CD8-positive, alpha-beta memory T cell (primary cell): ENCODE measurements around the gene CNGB1. TPM values are rescaled to one million over a fixed set of nuclear protein-coding genes. Genes with fewer than 3 reads are reported as not detected.
"Not testable (repeated sequence)": the region's sequence is repeated elsewhere in the genome, so short reads cannot be mapped to it uniquely, and the experiment has no call there.

Source experiments
- CTCF ChIA-PET: fragments of 350-600 bp; sonication (Branson Sonifier 250); formaldehyde crosslinking; loops from one replicate; lab custom pipeline; 2021; ENCODE audit warnings: antibody characterized with exemption; lab: Charles Lee
- POLR2A ChIA-PET: fragments of 350-600 bp; sonication (Branson Sonifier 250); formaldehyde crosslinking; loops from one replicate; lab custom pipeline; 2021; ENCODE audit warnings: antibody characterized with exemption; lab: Charles Lee
- DNase-seq, 5 donors: peaks; one replicate each; pipeline versions ENCODE4 v3.0.0 to v3.0.0-alpha.2; 2020 to 2022; ENCODE audit warnings: mixed read lengths in 1 of 5
- H3K27ac ChIP-seq: one replicate; pipeline ENCODE4 v1.7.0; 2013; ENCODE audit warnings: low read depth, mild to moderate bottlenecking, low read length, moderate library complexity
- H3K27me3 ChIP-seq: 2 replicates; pipeline ENCODE4 v1.7.0; 2013; ENCODE audit warnings: low read length, mild to moderate bottlenecking; ENCODE audit not compliant: insufficient read depth, poor library complexity, severe bottlenecking
- H3K36me3 ChIP-seq: 2 replicates; pipeline ENCODE4 v1.7.0; 2013; ENCODE audit warnings: mild to moderate bottlenecking, low read length, moderate library complexity; ENCODE audit not compliant: insufficient read depth
- H3K4me1 ChIP-seq: 2 replicates; pipeline ENCODE4 v1.7.0; 2013; ENCODE audit warnings: mild to moderate bottlenecking, low read length, moderate library complexity; ENCODE audit not compliant: insufficient read depth
- H3K4me3 ChIP-seq: 2 replicates; pipeline ENCODE4 v1.7.0; 2013; ENCODE audit warnings: mild to moderate bottlenecking, low read length
- H3K9me3 ChIP-seq: 2 replicates; pipeline ENCODE4 v1.7.0; 2013; ENCODE audit warnings: mild to moderate bottlenecking, low read length
- H3K27ac Mint-ChIP-seq, 8 donors: one replicate each; pipeline ENCODE4 v1.8.0; 2020 to 2021; ENCODE audit warnings: mixed read lengths in 8 of 8, mild to moderate bottlenecking in 6 of 8, inconsistent platforms in 3 of 8, moderate library complexity in 3 of 8
- H3K27me3 Mint-ChIP-seq, 2 donors: one replicate each; pipeline ENCODE4 v1.8.0; 2020 to 2021; ENCODE audit warnings: mixed read lengths in 2 of 2, mild to moderate bottlenecking in 1 of 2, moderate library complexity in 1 of 2
- H3K36me3 Mint-ChIP-seq, 3 donors: one replicate each; pipeline ENCODE4 v1.8.0; 2020 to 2021; ENCODE audit warnings: mixed read lengths in 3 of 3, inconsistent platforms in 1 of 3, mild to moderate bottlenecking in 1 of 3
- H3K4me1 Mint-ChIP-seq, 3 donors: one replicate each; pipeline ENCODE4 v1.8.0; 2020 to 2021; ENCODE audit warnings: mixed read lengths in 3 of 3, inconsistent platforms in 1 of 3, mild to moderate bottlenecking in 1 of 3
- H3K4me3 Mint-ChIP-seq, 7 donors: one replicate each; pipeline ENCODE4 v1.8.0; 2020 to 2021; ENCODE audit warnings: mixed read lengths in 7 of 7, mild to moderate bottlenecking in 6 of 7, moderate library complexity in 4 of 7, inconsistent platforms in 2 of 7
- H3K9me3 Mint-ChIP-seq, 5 donors: one replicate each; pipeline ENCODE4 v1.8.0; 2020 to 2022; ENCODE audit warnings: mixed read lengths in 5 of 5, mild to moderate bottlenecking in 3 of 5, moderate library complexity in 2 of 5, inconsistent platforms in 1 of 5
- polyA plus RNA-seq: library from polyadenylated mRNA; unstranded; fragments of 300-500 nt; fragmentation: Illumina TruSeq; gene quantifications from one replicate; pipeline ENCODE4 v1.2.3, GENCODE V29; 2021
- total RNA-seq, 2 experiments: library from RNA; stranded (reverse); gene quantifications; one replicate each; pipeline ENCODE4 v1.2.3, GENCODE V29; 2021

Gene CNGB1
- total and polyA plus RNA-seq, 3 experiments from 2014 or later = not detected

DNA sequence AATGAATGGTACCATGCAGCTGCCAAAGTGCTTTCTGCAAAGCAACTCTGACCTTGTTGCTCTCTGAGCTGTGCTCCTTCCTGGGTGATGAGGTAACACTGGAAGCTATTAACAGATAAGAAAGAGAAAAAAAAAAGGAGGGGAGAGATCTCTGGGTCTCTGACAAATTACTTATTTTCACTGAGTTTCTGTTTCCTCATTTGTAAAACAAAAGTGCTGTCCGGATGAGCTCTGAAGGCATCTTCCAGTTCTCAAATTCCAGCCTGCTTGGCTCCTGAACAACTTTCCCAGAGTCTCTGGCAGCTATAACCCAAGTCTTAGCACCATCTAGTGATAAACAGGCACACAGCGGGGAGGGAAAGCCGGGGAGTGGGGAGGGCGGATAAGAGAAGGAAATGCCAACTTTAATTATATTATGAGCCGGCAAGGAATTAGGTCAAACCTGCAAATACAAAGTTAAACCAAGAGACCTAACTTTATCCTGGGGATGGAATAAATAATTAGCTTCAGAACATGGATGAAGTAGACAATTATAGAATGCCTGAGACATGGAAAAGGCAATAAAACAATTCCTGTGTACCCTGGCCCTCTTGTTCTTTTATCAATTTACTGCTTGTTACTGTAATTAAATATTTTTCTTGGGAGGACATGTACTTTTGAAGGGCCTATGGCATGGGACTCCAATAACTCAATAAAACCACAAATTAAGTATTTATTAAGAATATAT, 107.3 kb downstream of the CNGB1 start:
- Mint-ChIP-seq H3K36me3 (no peaks in the 10 kb centered on the region), H3K27me3 (peaks cover 17 to 41% of the 10 kb centered on the region in 2 donors), H3K4me3 (no peak overlapping the region), H3K9me3 (no peaks in the 10 kb centered on the region), H3K4me1 (no peaks in the 10 kb centered on the region), H3K27ac (no peak overlapping the region)
- no peak for DNase-seq
- POLR2A ChIA-PET = no interaction called here
- H3K4me3 ChIP-seq = no peak overlapping the region
- no peaks in the 10 kb centered on the region for H3K4me1 ChIP-seq
- H3K27ac ChIP-seq = no peak overlapping the region
- no peaks in the 10 kb centered on the region for H3K36me3 ChIP-seq
- H3K9me3 ChIP-seq = no peaks in the 10 kb centered on the region
- CTCF ChIA-PET = interaction anchor here (0.7 to 3.2 kb wide), 10 partner anchors 10 to 214 kb away, joined by 3 to 13 read pairs (median 3); no protein-coding TSS in a partner anchor
- H3K27me3 ChIP-seq = no peaks in the 10 kb centered on the region

DNA sequence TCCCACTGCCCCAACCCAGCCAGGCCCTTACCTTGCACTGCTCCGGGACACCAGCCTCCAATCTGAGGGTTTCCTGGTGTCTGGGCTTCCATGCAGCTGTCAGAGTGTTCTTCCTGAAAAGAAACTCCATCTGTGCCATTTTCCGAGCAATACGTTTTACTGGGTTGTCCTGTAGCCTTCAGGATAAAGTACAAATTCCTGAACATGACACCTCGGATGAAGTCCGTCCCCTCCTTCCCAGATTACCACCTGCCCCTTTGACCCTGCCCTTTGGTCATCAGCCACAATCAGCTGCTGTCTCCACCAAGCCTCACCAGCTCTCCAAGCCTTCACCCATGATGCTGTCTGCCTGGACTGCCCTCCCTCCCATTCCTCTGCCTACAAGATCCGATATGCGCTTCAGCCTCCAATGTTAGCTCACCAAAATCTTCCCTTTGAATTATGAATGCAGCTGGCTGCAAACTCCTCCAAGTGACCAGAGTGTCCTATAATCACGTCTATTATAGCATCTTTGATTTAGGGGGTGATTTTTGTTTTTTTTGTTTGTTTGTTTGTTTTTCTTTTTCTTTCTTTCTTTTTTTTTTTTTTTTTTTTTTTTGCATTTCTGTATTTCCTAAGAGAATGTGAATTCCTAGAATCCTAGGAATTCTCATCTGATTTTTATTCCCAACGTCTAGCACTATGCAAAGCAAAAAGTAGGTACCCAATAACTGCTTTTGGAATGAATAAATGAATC, 108.1 kb downstream of the CNGB1 start:
- H3K27me3 ChIP-seq = no peaks in the 10 kb centered on the region
- H3K27ac Mint-ChIP-seq = peak overlapping the region in 1 of 8 donors; percentile 43
- no peaks in the 10 kb centered on the region for H3K4me1 ChIP-seq
- peaks cover 17 to 48% of the 10 kb centered on the region in 2 donors for H3K27me3 Mint-ChIP-seq
- H3K9me3 ChIP-seq = no peaks in the 10 kb centered on the region
- ChIA-PET CTCF (interaction anchor here (0.7 to 3.2 kb wide), 11 partner anchors 9 to 214 kb away, joined by 3 to 13 read pairs (median 3); no protein-coding TSS in a partner anchor), POLR2A (no interaction called here)
- H3K36me3 Mint-ChIP-seq = no peaks in the 10 kb centered on the region
- no peak overlapping the region for H3K27ac ChIP-seq
- no peaks in the 10 kb centered on the region for H3K4me1 Mint-ChIP-seq
- no peak for DNase-seq
- H3K4me3 Mint-ChIP-seq = no peak overlapping the region
- no peak overlapping the region for H3K4me3 ChIP-seq
- no peaks in the 10 kb centered on the region for H3K36me3 ChIP-seq
- H3K9me3 Mint-ChIP-seq = no peaks in the 10 kb centered on the region

DNA sequence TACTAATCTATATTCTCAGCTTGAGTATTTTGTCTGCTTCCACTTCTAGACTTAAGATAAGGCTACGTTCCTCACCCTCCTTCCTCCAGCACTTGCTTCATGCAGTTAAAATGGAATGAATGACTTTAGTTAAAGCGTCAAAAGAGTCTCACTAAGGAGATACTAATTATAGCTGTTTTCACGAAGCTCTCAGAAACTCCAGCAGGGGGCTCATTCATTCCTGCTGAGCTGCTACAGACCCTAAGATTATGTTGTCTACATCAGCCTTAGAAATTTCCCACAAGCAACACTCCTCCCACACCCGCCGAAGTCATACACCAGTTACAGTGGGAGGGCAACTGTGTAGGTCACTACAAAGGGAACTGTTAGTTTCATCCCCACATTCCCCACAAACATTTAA, 111.6 kb downstream of the CNGB1 start:
- no peak overlapping the region for H3K27ac Mint-ChIP-seq
- peaks cover 13 to 47% of the 10 kb centered on the region in 2 donors for H3K27me3 Mint-ChIP-seq
- CTCF ChIA-PET = interaction anchor here (0.8 kb wide), 1 partner anchor 49 kb away, joined by 3 read pairs; no protein-coding TSS in a partner anchor
- Histone ChIP-seq H3K27ac (no peak overlapping the region), H3K36me3 (no peaks in the 10 kb centered on the region), H3K4me1 (no peaks in the 10 kb centered on the region), H3K9me3 (no peaks in the 10 kb centered on the region), H3K27me3 (no peaks in the 10 kb centered on the region), H3K4me3 (no peak overlapping the region)
- POLR2A ChIA-PET = no interaction called here
- DNase-seq = no peak
- H3K4me1 Mint-ChIP-seq = no peaks in the 10 kb centered on the region
- H3K36me3 Mint-ChIP-seq = peaks cover 0 to 3% (median 0%) of the 10 kb centered on the region in 3 donors
- no peak overlapping the region for H3K4me3 Mint-ChIP-seq
- H3K9me3 Mint-ChIP-seq = no peaks in the 10 kb centered on the region

DNA sequence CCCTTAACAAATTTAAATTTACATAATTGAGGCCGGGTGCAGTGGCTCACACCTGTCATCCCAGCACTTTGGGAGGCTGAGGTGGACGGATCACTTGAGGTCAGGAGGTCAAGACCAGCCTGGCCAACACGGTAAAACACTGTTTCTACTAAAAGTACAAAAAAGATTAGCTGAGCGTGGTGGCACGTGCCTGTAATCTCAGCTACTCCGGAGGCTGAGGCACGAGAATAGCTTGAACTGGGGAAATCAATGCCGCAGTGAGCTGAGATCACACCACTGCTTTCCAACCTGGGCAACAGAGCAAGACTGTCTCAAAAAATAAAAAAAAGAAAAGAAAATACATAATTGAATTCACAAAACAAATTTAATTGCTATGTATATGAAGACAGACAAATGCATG, 112.3 kb downstream of the CNGB1 start:
- no peak for DNase-seq
- Mint-ChIP-seq H3K4me3 (no peak overlapping the region), H3K27me3 (peaks cover 12 to 44% of the 10 kb centered on the region in 2 donors), H3K4me1 (no peaks in the 10 kb centered on the region), H3K36me3 (peaks cover 0 to 3% (median 0%) of the 10 kb centered on the region in 3 donors), H3K9me3 (no peaks in the 10 kb centered on the region), H3K27ac (peak overlapping the region in 1 of 8 donors; percentile 32)
- ChIA-PET POLR2A (interaction anchor here (0.6 kb wide), 1 partner anchor 54 kb away, joined by 4 read pairs; no protein-coding TSS in a partner anchor), CTCF (interaction anchor here (1.0 kb wide), 1 partner anchor 20 kb away, joined by 3 read pairs; no protein-coding TSS in a partner anchor)
- H3K4me1 ChIP-seq = no peaks in the 10 kb centered on the region
- no peaks in the 10 kb centered on the region for H3K9me3 ChIP-seq
- H3K27ac ChIP-seq = no peak overlapping the region
- no peaks in the 10 kb centered on the region for H3K27me3 ChIP-seq
- H3K4me3 ChIP-seq = no peak overlapping the region
- H3K36me3 ChIP-seq = no peaks in the 10 kb centered on the region

DNA sequence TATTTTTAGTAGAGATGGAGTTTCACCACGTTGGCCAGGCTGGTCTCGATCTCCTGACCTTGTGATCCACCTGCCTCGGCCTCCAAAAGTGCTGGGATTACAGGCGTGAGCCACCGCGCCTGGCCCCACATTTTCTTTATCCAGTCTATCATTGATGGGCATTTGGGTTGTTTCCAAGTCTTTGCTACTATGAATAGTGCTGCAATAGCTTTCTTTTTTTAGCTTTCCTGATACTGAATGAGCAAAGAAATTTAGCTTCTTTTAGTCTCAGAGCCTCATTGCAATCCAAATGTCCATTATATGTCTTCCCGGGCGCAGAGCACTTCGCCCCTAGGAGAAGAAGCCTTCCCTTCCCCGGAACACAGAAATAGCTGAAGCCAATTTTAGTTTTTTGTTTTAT, 112.9 kb downstream of the CNGB1 start:
- H3K36me3 Mint-ChIP-seq = not testable (repeated sequence)
- CTCF ChIA-PET = interaction anchor here (1.0 kb wide), 1 partner anchor 20 kb away, joined by 3 read pairs; no protein-coding TSS in a partner anchor

DNA sequence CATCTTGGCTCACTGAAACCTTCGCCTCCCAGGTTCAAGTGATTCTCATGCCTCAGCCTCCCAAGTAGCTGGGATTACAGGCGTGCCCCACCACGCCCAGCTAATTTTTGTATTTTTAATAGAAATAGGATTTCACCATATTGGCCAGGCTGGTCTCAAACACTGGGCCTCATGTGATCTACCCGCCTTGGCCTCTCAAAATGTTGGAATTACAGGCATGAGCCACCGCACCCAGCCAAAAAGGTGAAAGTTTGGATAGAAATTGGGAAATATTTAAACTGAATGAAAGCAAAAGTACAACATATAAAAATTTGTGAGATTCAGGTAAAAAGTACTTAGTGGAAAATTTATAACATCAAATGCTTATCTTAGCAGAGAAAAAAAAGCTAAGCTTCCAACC, 115.7 kb downstream of the CNGB1 start:
- H3K9me3 ChIP-seq = no peaks in the 10 kb centered on the region
- H3K27ac ChIP-seq = no peak overlapping the region
- H3K36me3 ChIP-seq = no peaks in the 10 kb centered on the region
- Mint-ChIP-seq H3K27ac (no peak overlapping the region), H3K36me3 (peaks cover 0 to 3% (median 0%) of the 10 kb centered on the region in 3 donors), H3K4me3 (no peak overlapping the region), H3K27me3 (peaks cover 6 to 30% of the 10 kb centered on the region in 2 donors), H3K9me3 (no peaks in the 10 kb centered on the region), H3K4me1 (no peaks in the 10 kb centered on the region)
- POLR2A ChIA-PET = interaction anchor here (0.7 kb wide), 1 partner anchor 316 kb away, joined by 3 read pairs; no protein-coding TSS in a partner anchor
- no peak overlapping the region for H3K4me3 ChIP-seq
- CTCF ChIA-PET = interaction anchor here (0.7 kb wide), 1 partner anchor 156 kb away, joined by 3 read pairs; no protein-coding TSS in a partner anchor
- H3K4me1 ChIP-seq = no peaks in the 10 kb centered on the region
- DNase-seq = no peak
- H3K27me3 ChIP-seq = no peaks in the 10 kb centered on the region

More for the DNA sequence above, 112.9 kb downstream of the CNGB1 start:
- H3K4me1 Mint-ChIP-seq, H3K36me3 ChIP-seq, H3K4me1 ChIP-seq, H3K9me3 ChIP-seq, H3K4me3 Mint-ChIP-seq, H3K9me3 Mint-ChIP-seq, H3K4me3 ChIP-seq, DNase-seq, H3K27ac Mint-ChIP-seq, H3K27me3 ChIP-seq, H3K27ac ChIP-seq: not testable (repeated sequence)
- POLR2A ChIA-PET = interaction anchor here (0.6 kb wide), 2 partner anchors 54 to 188 kb away, joined by 3 to 4 read pairs; no protein-coding TSS in a partner anchor
- peaks cover 8 to 39% of the 10 kb centered on the region in 2 donors for H3K27me3 Mint-ChIP-seq

DNA sequence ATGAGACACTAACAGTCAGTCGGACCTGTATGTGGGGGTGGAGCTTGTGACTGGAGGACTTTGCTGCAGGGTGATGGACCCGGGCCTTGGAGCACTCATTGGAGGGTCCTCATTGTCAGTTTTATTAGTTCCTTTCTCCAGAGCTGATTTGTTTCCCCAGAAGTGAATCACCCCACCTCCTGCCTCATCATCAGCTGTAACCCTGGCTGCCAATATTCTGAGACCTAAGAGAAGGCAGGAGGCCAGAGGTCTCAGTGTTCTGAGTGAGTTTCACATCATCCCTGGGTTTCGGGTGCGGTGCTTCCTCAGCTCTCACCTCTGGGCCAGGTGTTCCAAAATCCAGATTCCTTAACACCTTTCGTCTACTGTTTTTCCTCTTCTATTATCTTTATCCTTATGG, 118.7 kb downstream of the CNGB1 start:
- no peaks in the 10 kb centered on the region for H3K9me3 ChIP-seq
- ChIA-PET CTCF (no interaction called here), POLR2A (no interaction called here)
- H3K36me3 ChIP-seq = no peaks in the 10 kb centered on the region
- no peak overlapping the region for H3K27ac ChIP-seq
- no peaks in the 10 kb centered on the region for H3K4me1 ChIP-seq
- no peak for DNase-seq
- no peak overlapping the region for H3K4me3 ChIP-seq
- H3K4me1 Mint-ChIP-seq = no peaks in the 10 kb centered on the region
- H3K9me3 Mint-ChIP-seq = no peaks in the 10 kb centered on the region
- peaks cover 0 to 3% (median 0%) of the 10 kb centered on the region in 3 donors for H3K36me3 Mint-ChIP-seq
- no peak overlapping the region for H3K4me3 Mint-ChIP-seq
- no peaks in the 10 kb centered on the region for H3K27me3 ChIP-seq
- no peak overlapping the region for H3K27ac Mint-ChIP-seq
- H3K27me3 Mint-ChIP-seq = peaks cover 1 to 13% of the 10 kb centered on the region in 2 donors

DNA sequence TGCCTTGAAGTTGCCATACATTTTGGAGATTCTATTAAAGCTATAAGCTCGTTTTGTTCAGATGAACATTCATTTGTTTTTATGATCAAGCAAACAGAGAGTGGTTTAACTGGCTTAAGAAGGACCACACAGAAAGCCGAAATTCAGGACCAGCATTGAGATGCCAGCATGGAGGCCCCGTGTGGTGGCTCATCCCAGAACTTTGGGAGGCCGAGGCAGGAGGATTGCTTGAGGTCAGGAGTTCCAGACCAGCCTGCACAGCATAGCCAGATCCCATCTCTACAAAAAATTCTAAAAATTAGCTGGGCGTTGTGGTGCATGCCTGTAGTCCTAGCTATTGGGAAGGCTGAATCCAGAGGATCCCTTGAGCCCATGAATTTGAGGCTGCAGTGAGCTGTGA, 122.7 kb downstream of the CNGB1 start:
- no peak overlapping the region for H3K4me3 Mint-ChIP-seq
- no peaks in the 10 kb centered on the region for H3K36me3 ChIP-seq
- POLR2A ChIA-PET = no interaction called here
- CTCF ChIA-PET = no interaction called here
- no peaks in the 10 kb centered on the region for H3K36me3 Mint-ChIP-seq
- DNase-seq = no peak
- H3K4me1 Mint-ChIP-seq = no peaks in the 10 kb centered on the region
- no peak overlapping the region for H3K27ac Mint-ChIP-seq
- H3K4me3 ChIP-seq = no peak overlapping the region
- no peaks in the 10 kb centered on the region for H3K27me3 ChIP-seq
- no peaks in the 10 kb centered on the region for H3K9me3 ChIP-seq
- no peaks in the 10 kb centered on the region for H3K4me1 ChIP-seq
- H3K9me3 Mint-ChIP-seq = no peaks in the 10 kb centered on the region
- H3K27me3 Mint-ChIP-seq = peaks cover 3 to 7% of the 10 kb centered on the region in 2 donors
- H3K27ac ChIP-seq = no peak overlapping the region
